BLaER1 treated with 17β-estradiol and CSF1 and Interleukin-3, amounts not matched to agents 10 nM and 100 nM (cell line): ENCODE results near the gene BCAR3.
A peak's percentile ranks its signal among the peaks of the same experiment; 100 is the strongest.

Source experiments
- H3K27ac ChIP-seq, 11 experiments: shearing (Covaris generic); formaldehyde crosslinking; 2 replicates each; pipeline ENCODE4 v1.8.1; 2022
- H3K27me3 ChIP-seq, 11 experiments: shearing (Covaris generic); formaldehyde crosslinking; 2 replicates each; pipeline ENCODE4 v1.8.1; 2022
- H3K36me3 ChIP-seq, 11 experiments: shearing (Covaris generic); formaldehyde crosslinking; 2 replicates each; pipeline ENCODE4 v1.8.1; 2022
- H3K4me1 ChIP-seq, 10 experiments: shearing (Covaris generic); formaldehyde crosslinking; 2 replicates each; pipeline ENCODE4 v1.8.1; 2022
- H3K4me2 ChIP-seq, 11 experiments: shearing (Covaris generic); formaldehyde crosslinking; 2 replicates each; pipeline ENCODE4 v1.8.1; 2022
- H3K4me3 ChIP-seq, 10 experiments: shearing (Covaris generic); formaldehyde crosslinking; 2 replicates each; pipeline ENCODE4 v1.8.1; 2022
- H3K9ac ChIP-seq, 11 experiments: shearing (Covaris generic); formaldehyde crosslinking; 2 replicates each; pipeline ENCODE4 v1.8.1; 2022
- H3K9me3 ChIP-seq, 11 experiments: shearing (Covaris generic); formaldehyde crosslinking; replicated peaks in 1 of 11; 2 replicates each; pipeline ENCODE4 v1.8.1; 2022
- H4K20me1 ChIP-seq, 11 experiments: shearing (Covaris generic); formaldehyde crosslinking; 2 replicates each; pipeline ENCODE4 v1.8.1; 2022
- Cebpa-rat ChIP-seq, 11 experiments: shearing (Covaris generic); IDR thresholded peaks; 2 replicates each; pipeline ENCODE4 v1.8.1; 2022

Gene BCAR3

DNA sequence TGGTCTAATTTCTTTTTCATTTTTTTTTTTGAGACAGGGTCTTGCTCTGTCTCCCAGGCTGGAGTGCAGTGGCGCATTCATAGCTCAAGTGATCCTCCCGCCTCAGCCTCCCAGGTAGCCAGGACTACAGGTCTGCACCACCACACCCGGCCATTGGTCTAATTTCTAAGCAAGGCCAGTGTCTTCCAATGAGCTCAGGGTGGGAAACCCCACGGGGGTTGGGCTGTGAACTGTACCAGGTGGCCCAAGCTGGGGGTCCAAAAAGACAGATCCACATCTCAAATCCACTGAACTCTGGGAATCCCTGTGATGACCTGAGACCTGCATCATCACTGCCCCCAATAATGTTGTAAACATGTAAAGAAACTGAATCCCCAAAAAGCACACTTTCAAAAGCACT is 79.5 kb downstream of the BCAR3 start:
- H4K20me1 ChIP-seq = peaks cover 9 to 100% (median 62%) of the 10 kb centered on the region in 11 experiments; a peak in 20 of 22 replicates

DNA sequence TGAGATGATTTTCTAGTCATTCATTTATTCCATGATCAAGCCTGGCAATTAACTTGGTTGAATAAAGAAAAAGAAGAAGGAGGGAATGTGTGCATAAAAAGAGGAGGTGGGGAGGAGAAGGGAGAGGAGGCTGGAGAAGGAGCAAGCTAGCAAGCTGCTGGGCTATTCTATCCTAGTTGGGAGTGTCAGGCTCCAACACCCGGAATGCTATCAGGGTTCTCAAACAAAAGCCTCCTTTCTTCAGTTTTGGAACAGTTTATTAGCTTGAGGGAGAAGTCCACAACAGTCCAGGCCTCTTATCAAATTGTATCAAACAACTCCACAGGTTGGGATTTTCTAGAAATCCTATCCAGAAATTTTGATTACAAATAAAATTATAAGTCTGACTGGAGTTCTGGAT is 80.0 kb downstream of the BCAR3 start:
- peaks cover 4 to 29% (median 20%) of the 10 kb centered on the region in 11 experiments; a peak in 14 of 22 replicates for H3K9me3 ChIP-seq
- no peak overlapping the region for H3K4me3 ChIP-seq
- H3K4me2 ChIP-seq = no peak overlapping the region
- peaks cover 0 to 14% (median 4%) of the 10 kb centered on the region in 10 experiments; a peak in 7 of 20 replicates for H3K4me1 ChIP-seq
- peaks cover 8 to 98% (median 53%) of the 10 kb centered on the region in 11 experiments; a peak in 20 of 22 replicates for H3K36me3 ChIP-seq
- no peak overlapping the region for H3K27ac ChIP-seq
- peaks cover 13 to 100% (median 64%) of the 10 kb centered on the region in 11 experiments; a peak in 20 of 22 replicates for H4K20me1 ChIP-seq
- no peaks in the 10 kb centered on the region for H3K27me3 ChIP-seq
- no peak for TF ChIP-seq Cebpa-rat (IDR thresholded peaks at IDR 0.05)
- H3K9ac ChIP-seq = no peak overlapping the region

More for the DNA sequence above, 79.5 kb downstream of the BCAR3 start:
- H3K27ac ChIP-seq = no peak overlapping the region
- H3K4me1 ChIP-seq = peaks cover 0 to 14% (median 5%) of the 10 kb centered on the region in 10 experiments; a peak in 8 of 20 replicates
- H3K9ac ChIP-seq = no peak overlapping the region
- no peak overlapping the region for H3K4me2 ChIP-seq
- H3K9me3 ChIP-seq = peaks cover 4 to 31% (median 20%) of the 10 kb centered on the region in 11 experiments; a peak in 14 of 22 replicates
- no peaks in the 10 kb centered on the region for H3K27me3 ChIP-seq
- no peak for TF ChIP-seq Cebpa-rat (IDR thresholded peaks at IDR 0.05)
- no peak overlapping the region for H3K4me3 ChIP-seq
- H3K36me3 ChIP-seq = peaks cover 8 to 98% (median 56%) of the 10 kb centered on the region in 11 experiments; a peak in 21 of 22 replicates

DNA sequence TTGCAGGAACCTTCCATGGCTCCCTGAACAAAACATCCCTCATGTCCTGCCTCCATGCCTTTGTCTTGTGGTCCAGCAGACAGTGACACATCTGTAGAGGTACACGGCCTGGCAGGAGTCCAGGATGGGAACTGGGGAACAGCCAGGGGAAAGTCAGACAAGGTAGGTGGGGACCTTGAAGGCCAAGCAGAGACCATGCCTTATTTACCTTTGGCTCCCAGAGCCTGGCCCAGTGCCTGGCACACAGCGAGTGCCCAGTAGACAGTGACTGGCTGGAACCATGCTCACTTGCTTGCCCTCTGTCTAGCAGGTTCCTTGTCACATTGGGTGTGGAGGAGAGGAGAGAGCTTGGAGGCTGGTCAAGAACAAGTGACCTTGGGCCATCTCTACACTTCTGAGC is 81.0 kb downstream of the BCAR3 start:
- Histone ChIP-seq H3K27ac (no peak overlapping the region), H3K4me2 (no peak overlapping the region), H3K27me3 (no peaks in the 10 kb centered on the region), H3K4me1 (peaks cover 0 to 17% (median 3%) of the 10 kb centered on the region in 10 experiments; a peak in 5 of 20 replicates), H4K20me1 (peaks cover 21 to 100% (median 67%) of the 10 kb centered on the region in 11 experiments; a peak in 20 of 22 replicates), H3K36me3 (peaks cover 8 to 98% (median 49%) of the 10 kb centered on the region in 11 experiments; a peak in 20 of 22 replicates), H3K9me3 (peaks cover 4 to 25% (median 17%) of the 10 kb centered on the region in 11 experiments; a peak in 14 of 22 replicates), H3K4me3 (no peak overlapping the region), H3K9ac (no peak overlapping the region)
- no peak for TF ChIP-seq Cebpa-rat (IDR thresholded peaks at IDR 0.05)

- Histone ChIP-seq H3K27me3 (no peaks in the 10 kb centered on the region), H3K9me3 (peaks cover 0 to 15% (median 10%) of the 10 kb centered on the region in 11 experiments; a peak in 11 of 22 replicates), H3K9ac (no peak overlapping the region), H4K20me1 (peaks cover 22 to 100% (median 76%) of the 10 kb centered on the region in 11 experiments; a peak in 20 of 22 replicates), H3K36me3 (peaks cover 1 to 91% (median 39%) of the 10 kb centered on the region in 11 experiments; a peak in 20 of 22 replicates), H3K4me2 (no peak overlapping the region), H3K27ac (no peak overlapping the region), H3K4me3 (no peak overlapping the region), H3K4me1 (peaks cover 0 to 22% (median 3%) of the 10 kb centered on the region in 10 experiments; a peak in 5 of 20 replicates)
- no peak for TF ChIP-seq Cebpa-rat (IDR thresholded peaks at IDR 0.05)
Observed at GRCh38 chr1:93599479-93599878, 82.2 kb downstream of the BCAR3 start.

- Histone ChIP-seq H3K9ac (no peak overlapping the region), H4K20me1 (peaks cover 22 to 100% (median 82%) of the 10 kb centered on the region in 11 experiments; a peak in 20 of 22 replicates), H3K4me3 (no peak overlapping the region), H3K27me3 (no peaks in the 10 kb centered on the region), H3K4me2 (no peak overlapping the region), H3K36me3 (peaks cover 0 to 85% (median 37%) of the 10 kb centered on the region in 11 experiments; a peak in 18 of 22 replicates), H3K27ac (no peak overlapping the region), H3K4me1 (peaks cover 0 to 22% (median 3%) of the 10 kb centered on the region in 10 experiments; a peak in 5 of 20 replicates), H3K9me3 (peaks cover 0 to 10% (median 6%) of the 10 kb centered on the region in 11 experiments; a peak in 6 of 22 replicates)
- no peak for TF ChIP-seq Cebpa-rat (IDR thresholded peaks at IDR 0.05)
Observed at GRCh38 chr1:93598861-93599439, 82.7 kb downstream of the BCAR3 start.

GRCh38 chr1:93598396-93598795 is 83.2 kb downstream of the BCAR3 start:
- H3K9ac ChIP-seq = no peak overlapping the region
- peaks cover 0 to 5% (median under 1%) of the 10 kb centered on the region in 11 experiments; a peak in 4 of 22 replicates for H3K9me3 ChIP-seq
- no peak for TF ChIP-seq Cebpa-rat (IDR thresholded peaks at IDR 0.05)
- peaks cover 22 to 100% (median 86%) of the 10 kb centered on the region in 11 experiments; a peak in 20 of 22 replicates for H4K20me1 ChIP-seq
- peaks cover 0 to 22% (median 3%) of the 10 kb centered on the region in 10 experiments; a peak in 5 of 20 replicates for H3K4me1 ChIP-seq
- no peak overlapping the region for H3K4me3 ChIP-seq
- no peak overlapping the region for H3K27ac ChIP-seq
- peaks cover 0 to 80% (median 37%) of the 10 kb centered on the region in 11 experiments; a peak in 18 of 22 replicates for H3K36me3 ChIP-seq
- H3K27me3 ChIP-seq = no peaks in the 10 kb centered on the region
- no peak overlapping the region for H3K4me2 ChIP-seq

DNA sequence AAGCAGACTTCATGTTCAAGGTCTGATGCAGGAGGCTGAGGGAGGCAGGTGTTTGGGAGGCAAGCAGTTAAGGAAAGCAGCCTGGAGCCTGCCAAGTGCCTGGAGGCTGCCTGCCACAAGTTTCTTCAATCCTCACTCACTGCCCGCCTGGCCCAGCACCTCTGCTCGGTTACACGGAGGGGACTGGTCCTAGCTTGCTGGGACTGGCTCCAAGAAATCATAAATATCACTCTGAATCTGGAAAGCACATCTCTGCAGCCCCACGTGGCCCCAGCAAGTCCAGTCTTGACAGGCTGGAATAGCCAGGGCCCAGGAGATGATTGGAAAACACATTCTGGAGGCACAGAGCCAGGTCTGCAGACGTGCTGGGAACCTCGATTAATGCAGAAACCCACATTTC is 83.9 kb downstream of the BCAR3 start:
- no peak overlapping the region for H3K27ac ChIP-seq
- TF ChIP-seq Cebpa-rat (IDR thresholded peaks at IDR 0.05) = no peak
- no peaks in the 10 kb centered on the region for H3K9me3 ChIP-seq
- H3K9ac ChIP-seq = no peak overlapping the region
- peaks cover 0 to 23% (median 5%) of the 10 kb centered on the region in 10 experiments; a peak in 11 of 20 replicates for H3K4me1 ChIP-seq
- no peaks in the 10 kb centered on the region for H3K27me3 ChIP-seq
- no peak overlapping the region for H3K4me2 ChIP-seq
- H3K36me3 ChIP-seq = peaks cover 0 to 73% (median 33%) of the 10 kb centered on the region in 11 experiments; a peak in 17 of 22 replicates
- H4K20me1 ChIP-seq = peaks cover 22 to 100% (median 91%) of the 10 kb centered on the region in 11 experiments; a peak in 20 of 22 replicates
- H3K4me3 ChIP-seq = no peak overlapping the region

DNA sequence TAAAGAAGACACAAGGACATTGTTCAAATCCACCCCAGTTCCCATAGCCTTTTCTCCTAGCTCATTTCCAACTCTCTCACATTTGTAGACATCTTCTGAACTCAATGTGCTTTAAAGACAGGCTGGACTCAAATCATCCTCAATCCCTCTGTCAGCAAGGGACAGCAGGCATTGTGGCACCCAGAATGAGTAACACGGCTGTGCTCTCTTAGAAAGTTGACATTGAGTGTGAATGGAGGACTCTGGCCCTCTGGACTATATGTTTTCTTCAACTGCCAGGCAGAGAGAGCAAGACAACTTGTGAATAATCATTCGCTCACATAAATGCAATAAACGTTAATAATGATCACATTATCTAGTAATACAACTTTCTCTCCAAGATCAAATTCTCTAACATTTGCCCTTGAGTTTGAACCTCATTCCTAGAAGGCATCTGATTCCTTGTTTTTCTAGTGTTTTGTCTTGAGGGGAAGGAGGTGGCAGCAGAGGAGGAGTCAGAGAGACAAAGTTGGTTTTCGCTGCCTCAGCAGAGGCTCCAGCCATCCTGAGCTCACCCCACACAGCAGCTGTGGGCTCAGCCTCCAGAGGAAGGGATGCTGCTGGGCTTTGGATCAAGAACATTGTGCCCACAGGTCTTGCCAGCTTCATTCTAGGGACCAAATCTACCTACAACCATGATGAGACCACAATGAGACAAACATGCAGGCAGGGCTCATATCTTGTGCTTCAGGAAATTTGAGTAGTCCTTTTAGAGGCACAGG is 85.1 kb downstream of the BCAR3 start:
- no peaks in the 10 kb centered on the region for H3K27me3 ChIP-seq
- peaks cover 0 to 71% (median 40%) of the 10 kb centered on the region in 11 experiments; a peak in 16 of 22 replicates for H3K36me3 ChIP-seq
- H3K27ac ChIP-seq = no peak overlapping the region
- H3K4me3 ChIP-seq = no peak overlapping the region
- no peaks in the 10 kb centered on the region for H3K9me3 ChIP-seq
- peak overlapping the region in 1 of 11 experiments; percentile 23; a peak in 2 of 22 replicates for H3K4me2 ChIP-seq
- peaks cover 22 to 100% (median 93%) of the 10 kb centered on the region in 11 experiments; a peak in 20 of 22 replicates for H4K20me1 ChIP-seq
- H3K4me1 ChIP-seq = peaks cover 10 to 35% (median 16%) of the 10 kb centered on the region in 10 experiments
- no peak overlapping the region for H3K9ac ChIP-seq
- no peak for TF ChIP-seq Cebpa-rat (IDR thresholded peaks at IDR 0.05)
